GM19468 (cell line): ENCODE data around the gene ECE1.

Source experiments
- ATAC-seq: cut with Tn5 transposase; IDR thresholded peaks from one replicate; pipeline ENCODE4 v1.9.1; 2021; ENCODE audit warnings: mild to moderate bottlenecking, moderate library complexity, moderate number of reproducible peaks; ENCODE audit not compliant: unreplicated experiment; ENCODE audit errors: extremely low read depth

The ECE1 gene

GRCh38 chr1:21325731-21326387 is 35.6 kb upstream of the ECE1 start:
- no peak for ATAC-seq

- no peak for ATAC-seq
These were observed 35.0 kb upstream of the ECE1 start for GRCh38 chr1:21325231-21325718.

- ATAC-seq, result no peak
These were observed 34.3 kb upstream of the ECE1 start for GRCh38 chr1:21324368-21325141.

- ATAC-seq, result no peak
These were observed 32.8 kb upstream of the ECE1 start for GRCh38 chr1:21323091-21323490.

GRCh38 chr1:21322681-21323016 is 32.4 kb upstream of the ECE1 start:
- no peak for ATAC-seq

GRCh38 chr1:21321963-21322680 is 31.9 kb upstream of the ECE1 start:
- no peak for ATAC-seq

GRCh38 chr1:21320410-21321108 is 30.3 kb upstream of the ECE1 start:
- no peak for ATAC-seq

GRCh38 chr1:21319447-21320407 is 29.5 kb upstream of the ECE1 start:
- ATAC-seq, result no peak

GRCh38 chr1:21318714-21319159 is 28.5 kb upstream of the ECE1 start:
- ATAC-seq, result no peak

GRCh38 chr1:21318057-21318713 is 27.9 kb upstream of the ECE1 start:
- ATAC-seq, result no peak

GRCh38 chr1:21317690-21318043 is 27.4 kb upstream of the ECE1 start:
- no peak for ATAC-seq

GRCh38 chr1:21317035-21317689 is 26.9 kb upstream of the ECE1 start:
- ATAC-seq, result no peak

GRCh38 chr1:21314743-21315396 is 24.6 kb upstream of the ECE1 start:
- ATAC-seq, result no peak

- ATAC-seq, result no peak
These were observed 23.8 kb upstream of the ECE1 start for GRCh38 chr1:21313886-21314721.

- no peak for ATAC-seq
These were observed 23.1 kb upstream of the ECE1 start for GRCh38 chr1:21313203-21313885.

- no peak for ATAC-seq
These were observed 22.2 kb upstream of the ECE1 start for GRCh38 chr1:21312407-21312992.
